ENCODE results near the gene KLHDC2. TPM values are rescaled to one million over a fixed set of nuclear protein-coding genes. Genes with fewer than 3 reads are reported as not detected.
"Not testable (repeated sequence)": the region's sequence is repeated elsewhere in the genome, so short reads cannot be mapped to it uniquely, and the experiment has no call there.

KLHDC2 gene, protein sequence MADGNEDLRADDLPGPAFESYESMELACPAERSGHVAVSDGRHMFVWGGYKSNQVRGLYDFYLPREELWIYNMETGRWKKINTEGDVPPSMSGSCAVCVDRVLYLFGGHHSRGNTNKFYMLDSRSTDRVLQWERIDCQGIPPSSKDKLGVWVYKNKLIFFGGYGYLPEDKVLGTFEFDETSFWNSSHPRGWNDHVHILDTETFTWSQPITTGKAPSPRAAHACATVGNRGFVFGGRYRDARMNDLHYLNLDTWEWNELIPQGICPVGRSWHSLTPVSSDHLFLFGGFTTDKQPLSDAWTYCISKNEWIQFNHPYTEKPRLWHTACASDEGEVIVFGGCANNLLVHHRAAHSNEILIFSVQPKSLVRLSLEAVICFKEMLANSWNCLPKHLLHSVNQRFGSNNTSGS
- polyA plus RNA-seq (2012; ENCODE audit: low read depth, missing spikeins), result 15.8 TPM

DNA sequence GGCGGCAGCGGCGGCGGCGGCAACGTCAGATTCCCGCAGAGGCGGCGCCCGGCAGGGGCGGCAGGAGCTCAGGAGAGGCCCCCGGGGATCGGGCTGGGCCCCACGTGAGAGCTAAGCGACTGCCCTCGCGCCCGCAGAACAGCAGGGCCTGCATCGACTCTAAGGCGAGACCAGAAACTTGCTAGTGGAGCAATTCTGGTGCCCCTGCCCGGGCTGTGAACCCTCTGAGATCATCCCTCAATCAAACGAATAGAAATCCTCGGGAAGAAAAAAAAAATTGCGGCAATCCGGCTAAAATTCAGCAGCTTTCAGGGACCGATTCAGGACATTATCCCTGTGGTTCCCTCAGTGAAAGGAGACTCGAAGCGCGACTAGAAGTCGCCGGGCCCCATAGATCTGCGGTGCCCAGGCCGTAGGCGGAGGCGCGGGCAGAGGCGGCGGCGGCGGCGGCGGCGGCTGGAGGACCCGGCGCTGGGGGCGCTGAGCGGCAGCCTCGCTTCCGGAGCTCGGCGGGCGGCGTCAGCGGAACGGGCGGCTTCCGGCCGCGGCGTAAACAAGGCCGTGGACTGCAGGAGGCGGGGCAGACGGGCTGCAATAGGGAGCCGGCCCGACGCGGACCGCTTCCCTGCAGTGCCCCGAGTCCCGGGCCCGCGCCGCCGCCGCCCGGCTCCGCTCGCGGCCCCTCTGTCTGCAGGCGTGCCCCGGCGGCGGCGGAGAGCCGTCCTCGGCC is at the start of gene KLHDC2:
Gene KLHDC2, plus strand, starts transcription at position 583 of the 730 bp plus-strand sequence. CDS start 316 bp downstream, outside the sequence.
- peak; percentile 65 for TF ChIP-seq PAX5 (IDR thresholded peaks at IDR 0.05; ENCODE audit: insufficient read depth, low read length, severe bottlenecking)
- no peak for TF ChIP-seq POU2F2 (IDR thresholded peaks at IDR 0.05; ENCODE audit: low read depth, low read length)
- peak; percentile 1; the same call in 1 of the 2 replicates for TF ChIP-seq TAF1 (IDR thresholded peaks at IDR 0.05; ENCODE audit: low read depth, low read length)
- TF ChIP-seq POLR2AphosphoS5 (IDR thresholded peaks at IDR 0.05; ENCODE audit: low read depth, low read length), result peak; percentile 59; the same call in 1 of the 2 replicates
- peak; percentile 56 for TF ChIP-seq POLR2A (IDR thresholded peaks at IDR 0.05; ENCODE audit: low read depth, low read length)
- TF ChIP-seq SPI1 (IDR thresholded peaks at IDR 0.05; ENCODE audit: low read depth, low read length), result no peak
- DNase-seq (ENCODE audit: insufficient read length, low spot score) (peak; percentile 77), FAIRE-seq (peak; percentile 96)

DNA sequence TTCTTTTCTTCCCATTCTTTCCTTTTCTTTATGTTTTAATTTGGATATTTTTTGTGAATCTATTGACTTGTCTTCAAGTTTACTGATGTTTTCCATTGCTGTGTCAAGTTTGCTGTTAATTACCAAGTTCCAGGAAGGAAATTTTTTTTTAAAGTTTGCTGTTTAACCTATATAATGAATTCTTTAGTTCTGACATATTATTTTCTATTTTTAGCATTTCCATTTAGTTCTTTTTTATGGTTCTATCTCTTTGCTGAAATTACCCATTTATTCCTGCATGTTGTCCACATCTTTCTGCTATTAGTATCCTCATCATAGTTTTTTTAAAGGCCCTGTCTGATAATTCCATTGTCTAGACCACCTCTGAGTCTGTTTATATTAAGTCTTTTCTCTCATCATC is 47.2 kb upstream of the KLHDC2 start:
- DNase-seq (ENCODE audit: insufficient read length, low spot score) (no peak), FAIRE-seq (no peak)
- TF ChIP-seq PAX5 (IDR thresholded peaks at IDR 0.05; ENCODE audit: insufficient read depth, low read length, severe bottlenecking) (no peak), POU2F2 (IDR thresholded peaks at IDR 0.05; ENCODE audit: low read depth, low read length) (no peak), TAF1 (IDR thresholded peaks at IDR 0.05; ENCODE audit: low read depth, low read length) (no peak), POLR2A (IDR thresholded peaks at IDR 0.05; ENCODE audit: low read depth, low read length) (no peak), SPI1 (IDR thresholded peaks at IDR 0.05; ENCODE audit: low read depth, low read length) (no peak), POLR2AphosphoS5 (IDR thresholded peaks at IDR 0.05; ENCODE audit: low read depth, low read length) (no peak)

DNA sequence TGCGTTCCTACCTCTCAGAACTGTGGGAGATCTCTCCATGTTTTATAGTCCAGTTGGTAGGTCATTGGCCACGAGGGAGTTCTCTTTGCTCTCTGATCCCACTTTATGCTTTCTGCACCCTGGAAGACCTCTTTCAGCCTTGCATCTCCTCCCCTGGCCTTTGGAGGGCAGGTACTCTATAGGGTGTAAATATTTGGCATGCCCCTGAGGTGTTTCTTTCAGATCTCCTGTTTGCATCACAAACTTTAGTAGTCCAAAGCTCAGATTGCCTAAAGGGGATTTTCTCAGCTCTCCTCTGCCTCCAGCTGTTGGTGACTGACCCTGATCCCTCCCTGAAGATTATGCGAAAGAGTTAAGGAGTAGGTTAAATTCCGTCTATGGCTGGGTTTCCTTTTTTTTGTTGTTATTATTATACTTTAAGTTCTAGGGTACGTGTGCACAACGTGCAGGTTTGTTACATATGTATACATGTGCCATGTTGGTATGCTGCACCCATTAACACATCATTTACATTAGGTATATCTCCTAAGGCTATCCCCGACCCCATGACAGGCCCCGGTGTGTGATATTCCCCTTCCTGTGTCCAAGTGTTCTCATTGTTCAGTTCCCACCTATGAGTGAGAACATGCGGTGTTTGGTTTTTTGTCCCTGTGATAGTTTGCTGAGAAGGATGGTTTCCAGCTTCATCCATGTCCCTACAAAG is 46.1 kb upstream of the KLHDC2 start:
- FAIRE-seq; DNase-seq (ENCODE audit: insufficient read length, low spot score): not testable (repeated sequence)

DNA sequence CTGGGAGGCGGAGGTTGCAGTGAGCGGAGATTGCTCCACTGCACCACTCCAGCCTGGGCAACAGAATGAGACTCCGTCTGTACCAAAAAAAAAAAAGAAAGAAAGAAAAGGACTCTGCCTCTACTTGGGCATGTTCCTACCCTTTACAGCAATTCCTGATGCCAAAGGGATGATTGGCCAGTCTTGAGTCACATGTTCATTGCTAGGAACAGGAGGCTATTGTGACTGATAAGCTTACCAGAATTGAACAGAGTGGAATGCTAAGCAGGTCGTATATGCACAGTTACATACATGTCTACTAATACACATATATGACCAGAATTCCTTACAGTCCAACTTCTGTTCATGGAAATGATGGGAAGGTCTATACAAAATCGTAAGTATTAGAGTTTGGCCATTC is 40.8 kb upstream of the KLHDC2 start:
- no peak for TF ChIP-seq SPI1 (IDR thresholded peaks at IDR 0.05; ENCODE audit: low read depth, low read length)
- TF ChIP-seq POU2F2 (IDR thresholded peaks at IDR 0.05; ENCODE audit: low read depth, low read length), result no peak
- TF ChIP-seq POLR2AphosphoS5 (IDR thresholded peaks at IDR 0.05; ENCODE audit: low read depth, low read length), result no peak
- no peak for TF ChIP-seq PAX5 (IDR thresholded peaks at IDR 0.05; ENCODE audit: insufficient read depth, low read length, severe bottlenecking)
- no peak for TF ChIP-seq POLR2A (IDR thresholded peaks at IDR 0.05; ENCODE audit: low read depth, low read length)
- DNase-seq (ENCODE audit: insufficient read length, low spot score) (no peak), FAIRE-seq (peak; percentile 9)

DNA sequence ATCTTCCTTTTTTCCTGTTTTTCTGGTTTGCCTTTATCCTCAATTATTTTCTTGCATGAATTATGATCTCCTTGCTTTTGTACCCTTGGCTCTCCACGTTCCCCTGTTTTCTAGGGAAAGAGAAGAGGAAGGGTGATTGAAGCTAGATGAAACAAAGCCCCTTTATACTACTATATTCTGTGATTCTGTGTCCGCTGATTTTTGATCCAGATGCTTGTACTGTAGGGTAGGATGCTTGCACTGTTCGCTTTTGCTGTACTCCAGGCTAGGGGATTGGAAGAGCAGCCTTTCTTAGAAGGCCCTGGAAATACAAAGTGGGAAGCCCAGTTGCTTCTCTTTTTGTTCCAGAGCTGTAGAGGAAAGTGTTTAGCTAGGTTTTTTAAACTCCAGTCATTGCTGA is 35.1 kb upstream of the KLHDC2 start:
- TF ChIP-seq POLR2A (IDR thresholded peaks at IDR 0.05; ENCODE audit: low read depth, low read length) (no peak), SPI1 (IDR thresholded peaks at IDR 0.05; ENCODE audit: low read depth, low read length) (no peak), PAX5 (IDR thresholded peaks at IDR 0.05; ENCODE audit: insufficient read depth, low read length, severe bottlenecking) (no peak), POU2F2 (IDR thresholded peaks at IDR 0.05; ENCODE audit: low read depth, low read length) (no peak), TAF1 (IDR thresholded peaks at IDR 0.05; ENCODE audit: low read depth, low read length) (no peak), POLR2AphosphoS5 (IDR thresholded peaks at IDR 0.05; ENCODE audit: low read depth, low read length) (no peak)
- DNase-seq (ENCODE audit: insufficient read length, low spot score) (no peak), FAIRE-seq (no peak)

DNA sequence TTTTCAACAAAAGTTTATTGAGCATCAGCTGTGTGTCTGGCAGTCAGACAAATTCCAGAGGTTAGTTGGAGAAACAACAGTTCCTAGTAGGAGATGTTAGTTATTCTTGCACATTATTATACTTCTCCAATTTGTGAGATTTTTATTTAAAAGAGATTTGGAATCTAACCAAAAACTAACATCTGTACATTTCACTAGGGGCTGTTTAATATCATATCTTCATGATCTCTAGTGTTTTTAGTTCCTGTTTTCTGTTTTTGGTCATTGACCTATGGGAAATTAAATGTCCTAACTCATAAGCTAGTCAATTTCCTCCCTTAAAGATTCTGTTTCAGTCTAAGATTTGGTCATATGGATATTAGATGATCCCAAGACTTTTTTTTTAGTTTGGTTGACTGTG is 34.1 kb upstream of the KLHDC2 start:
- FAIRE-seq (no peak), DNase-seq (ENCODE audit: insufficient read length, low spot score) (no peak)
- TF ChIP-seq PAX5 (IDR thresholded peaks at IDR 0.05; ENCODE audit: insufficient read depth, low read length, severe bottlenecking), result no peak
- no peak for TF ChIP-seq POLR2A (IDR thresholded peaks at IDR 0.05; ENCODE audit: low read depth, low read length)
- no peak for TF ChIP-seq POU2F2 (IDR thresholded peaks at IDR 0.05; ENCODE audit: low read depth, low read length)
- TF ChIP-seq POLR2AphosphoS5 (IDR thresholded peaks at IDR 0.05; ENCODE audit: low read depth, low read length), result no peak
- no peak for TF ChIP-seq TAF1 (IDR thresholded peaks at IDR 0.05; ENCODE audit: low read depth, low read length)
- TF ChIP-seq SPI1 (IDR thresholded peaks at IDR 0.05; ENCODE audit: low read depth, low read length), result no peak

DNA sequence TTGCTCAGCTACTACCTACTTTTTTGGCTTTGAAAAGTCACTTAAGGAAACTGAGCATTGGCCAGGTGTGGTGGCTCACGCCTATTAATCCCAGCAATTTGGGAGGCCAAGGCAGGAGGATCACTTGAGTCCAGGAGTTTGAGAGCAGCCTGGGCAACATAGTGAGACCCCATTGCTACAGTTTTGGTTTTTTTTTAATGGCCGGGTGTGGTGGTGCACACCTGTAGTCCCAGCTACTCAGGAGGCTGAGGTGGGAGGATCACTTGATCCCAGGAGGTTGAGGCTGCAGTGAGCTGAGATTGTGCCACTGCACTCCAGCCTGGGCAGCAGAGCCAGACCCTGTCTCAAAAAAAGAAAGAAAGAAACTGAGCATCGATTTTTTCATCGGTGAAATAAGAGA is 32.3 kb upstream of the KLHDC2 start:
- FAIRE-seq; DNase-seq (ENCODE audit: insufficient read length, low spot score): not testable (repeated sequence)

DNA sequence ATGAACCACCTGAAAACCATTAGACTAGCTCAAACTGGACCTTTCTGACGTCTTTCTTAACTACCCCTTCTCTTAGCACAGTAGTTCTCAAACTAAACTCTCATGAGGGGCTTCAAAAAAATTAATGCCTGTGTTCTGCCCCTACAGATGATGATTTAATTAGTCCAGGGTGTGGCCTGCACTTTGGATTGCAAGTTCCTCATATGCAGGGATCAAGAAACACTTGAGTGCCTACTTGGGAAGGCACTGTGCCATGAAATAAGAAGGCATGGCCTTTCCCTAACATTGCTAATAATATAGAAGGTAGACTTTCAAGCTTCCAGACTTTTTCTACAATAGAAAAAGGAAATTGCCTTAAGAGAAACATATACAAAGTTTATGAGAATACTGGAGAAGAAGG is 22.8 kb upstream of the KLHDC2 start:
- FAIRE-seq, result no peak
- no peak for DNase-seq (ENCODE audit: insufficient read length, low spot score)

DNA sequence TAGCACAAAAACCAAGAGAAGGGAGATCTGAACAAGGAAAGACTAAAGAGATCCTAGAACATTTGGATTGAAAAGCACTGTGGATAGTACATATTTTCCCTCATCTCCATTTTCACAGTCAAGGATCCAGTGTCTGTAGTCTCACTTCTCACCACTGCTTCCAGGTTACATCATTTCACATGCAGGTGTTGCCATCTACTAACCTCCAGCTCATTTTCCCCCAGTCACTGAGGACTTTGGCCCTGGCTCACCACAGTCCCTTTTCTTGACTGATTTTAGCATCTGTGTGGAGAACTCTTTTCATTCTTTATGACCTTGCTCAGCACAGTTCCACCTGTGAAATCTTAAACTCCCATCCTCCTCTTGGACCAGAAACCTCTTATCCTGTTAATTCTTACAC is 21.5 kb upstream of the KLHDC2 start:
- peak; percentile 58 for FAIRE-seq
- not testable (repeated sequence) for DNase-seq (ENCODE audit: insufficient read length, low spot score)

More for the DNA sequence above, 22.8 kb upstream of the KLHDC2 start:
- TF ChIP-seq POLR2A (IDR thresholded peaks at IDR 0.05; ENCODE audit: low read depth, low read length), result no peak
- TF ChIP-seq PAX5 (IDR thresholded peaks at IDR 0.05; ENCODE audit: insufficient read depth, low read length, severe bottlenecking), result no peak
- TF ChIP-seq POLR2AphosphoS5 (IDR thresholded peaks at IDR 0.05; ENCODE audit: low read depth, low read length), result no peak
- TF ChIP-seq SPI1 (IDR thresholded peaks at IDR 0.05; ENCODE audit: low read depth, low read length), result no peak
- TF ChIP-seq POU2F2 (IDR thresholded peaks at IDR 0.05; ENCODE audit: low read depth, low read length), result no peak
- TF ChIP-seq TAF1 (IDR thresholded peaks at IDR 0.05; ENCODE audit: low read depth, low read length), result no peak
